ENCODE results near the gene INSR.
"Not testable (repeated sequence)": the region's sequence is repeated elsewhere in the genome, so short reads cannot be mapped to it uniquely, and the experiment has no call there.

The INSR gene

GRCh38 chr19:7312816-7313215 is 18.6 kb upstream of the INSR start:
- Histone ChIP-seq H3K27me3 (ENCODE audit: insufficient read depth, poor library complexity, severe bottlenecking) (no peaks in the 10 kb centered on the region), H3K27ac (replicated peaks) (no peak overlapping the region), H3K4me3 (replicated peaks; ENCODE audit: insufficient read depth, low read length) (no peak overlapping the region)
- TF ChIP-seq REST (IDR thresholded peaks at IDR 0.05; ENCODE audit: insufficient replicate concordance, low read depth) (no peak), GABPA (IDR thresholded peaks at IDR 0.05; ENCODE audit: low read depth) (no peak), POLR2AphosphoS5 (IDR thresholded peaks at IDR 0.05; ENCODE audit: low read depth) (no peak), CTCF (IDR thresholded peaks at IDR 0.05; ENCODE audit: insufficient read depth, low read length) (no peak)
- DNase-seq (ENCODE audit: low read depth in 1 of 2, low spot score in 1 of 2) = no peak

- DNase-seq (ENCODE audit: low read depth in 1 of 2, low spot score in 1 of 2) = no peak
- Histone ChIP-seq H3K4me3 (replicated peaks; ENCODE audit: insufficient read depth, low read length) (no peak overlapping the region), H3K27me3 (ENCODE audit: insufficient read depth, poor library complexity, severe bottlenecking) (no peaks in the 10 kb centered on the region), H3K27ac (replicated peaks) (no peak overlapping the region)
- no peak for TF ChIP-seq SPI1 (IDR thresholded peaks at IDR 0.05; ENCODE audit: borderline replicate concordance, low read depth)
- no peak for TF ChIP-seq CTCF (IDR thresholded peaks at IDR 0.05; ENCODE audit: insufficient read depth, low read length)
- no peak for TF ChIP-seq POLR2AphosphoS5 (IDR thresholded peaks at IDR 0.05; ENCODE audit: low read depth)
- no peak for TF ChIP-seq REST (IDR thresholded peaks at IDR 0.05; ENCODE audit: insufficient replicate concordance, low read depth)
- TF ChIP-seq GABPA (IDR thresholded peaks at IDR 0.05; ENCODE audit: low read depth) = no peak
These were observed 17.7 kb upstream of the INSR start for GRCh38 chr19:7311911-7312310.

GRCh38 chr19:7308327-7308726 is 14.1 kb upstream of the INSR start:
- not testable (repeated sequence) for DNase-seq (ENCODE audit: low read depth in 1 of 2, low spot score in 1 of 2); H3K4me3 ChIP-seq (replicated peaks; ENCODE audit: insufficient read depth, low read length)

GRCh38 chr19:7307590-7308218 is 13.5 kb upstream of the INSR start:
- no peak for DNase-seq (ENCODE audit: low read depth in 1 of 2, low spot score in 1 of 2)
- TF ChIP-seq REST (IDR thresholded peaks at IDR 0.05; ENCODE audit: insufficient replicate concordance, low read depth) = no peak
- TF ChIP-seq SPI1 (IDR thresholded peaks at IDR 0.05; ENCODE audit: borderline replicate concordance, low read depth) = no peak
- H3K27me3 ChIP-seq (ENCODE audit: insufficient read depth, poor library complexity, severe bottlenecking) = no peaks in the 10 kb centered on the region
- H3K27ac ChIP-seq (replicated peaks) = no peak overlapping the region
- H3K4me3 ChIP-seq (replicated peaks; ENCODE audit: insufficient read depth, low read length) = no peak overlapping the region

More at GRCh38 chr19:7308327-7308726, 14.1 kb upstream of the INSR start:
- H3K27ac ChIP-seq (replicated peaks); H3K27me3 ChIP-seq (ENCODE audit: insufficient read depth, poor library complexity, severe bottlenecking): not testable (repeated sequence)
